GM12872 (cell line): Measurements from ENCODE around the gene WNT3A.

ENCODE experiments used
- CTCF ChIP-seq: IDR thresholded peaks from 3 replicates; pipeline ENCODE4 v1.5.1; 2011; ENCODE audit warnings: low read depth, mild to moderate bottlenecking, low read length, moderate library complexity; ENCODE audit not compliant: insufficient read depth

WNT3A gene

GRCh38 chr1:228039986-228040385 is 33.2 kb downstream of the WNT3A start:
- TF ChIP-seq CTCF = no peak

- no peak for TF ChIP-seq CTCF
These were observed 34.5 kb downstream of the WNT3A start for GRCh38 chr1:228041316-228041715.

- no peak for TF ChIP-seq CTCF
These were observed 35.7 kb downstream of the WNT3A start for GRCh38 chr1:228042508-228042907.

- no peak for TF ChIP-seq CTCF
These were observed 36.6 kb downstream of the WNT3A start for GRCh38 chr1:228043281-228043848.

- no peak for TF ChIP-seq CTCF
These were observed 38.2 kb downstream of the WNT3A start for GRCh38 chr1:228044961-228045360.

- no peak for TF ChIP-seq CTCF
These were observed 38.6 kb downstream of the WNT3A start for GRCh38 chr1:228045405-228045804.

- TF ChIP-seq CTCF = no peak
These were observed 39.1 kb downstream of the WNT3A start for GRCh38 chr1:228045871-228046270.
